ENCODE data around the gene SV2B. TPM values are rescaled to one million over a fixed set of nuclear protein-coding genes. Genes with fewer than 3 reads are reported as not detected.

The SV2B gene
- total and polyA plus RNA-seq, 2 donors (not counting 3 experiments of a cell fraction or from before 2014, with no cell fraction given): not detected

DNA sequence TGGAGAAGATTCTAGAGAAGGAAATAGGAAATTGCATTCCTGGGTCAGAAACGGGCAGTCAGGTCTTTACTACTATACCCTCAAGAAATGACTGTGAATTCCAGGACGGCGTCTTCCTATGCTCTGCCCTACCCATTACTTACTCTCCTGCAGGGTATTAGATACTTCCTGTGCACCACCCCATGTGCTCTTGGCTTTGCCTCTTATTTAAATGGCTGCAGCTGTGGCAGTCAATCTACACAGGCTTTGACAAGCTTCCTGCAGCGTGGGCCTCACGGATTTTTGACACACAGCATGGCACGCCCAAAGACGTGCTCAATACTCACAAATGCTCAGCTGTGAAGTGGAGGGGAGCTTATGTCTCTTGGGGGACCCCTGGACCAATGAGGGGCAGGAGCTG is 206.1 kb downstream of the SV2B start:
- Histone ChIP-seq H3K36me3 (ENCODE audit: control insufficient read depth in 2 of 2, extremely low read depth in 1 of 2, insufficient read depth in 2 of 2, low read length in 2 of 2) (no peaks in the 10 kb centered on the region), H2AFZ (ENCODE audit: low read depth, low read length) (no peak overlapping the region), H3K27ac (ENCODE audit: insufficient read depth, low read depth, low read length) (no peak overlapping the region), H3K4me2 (ENCODE audit: insufficient read depth, low read length) (no peak overlapping the region), H3K9ac (replicated peaks; ENCODE audit: extremely low read depth, insufficient read depth, low read length) (no peak overlapping the region), H3K4me3 (replicated peaks in 1 of 3; ENCODE audit: insufficient read depth in 1 of 3, low read depth in 1 of 3, low read length in 3 of 3) (no peak overlapping the region), H3K4me1 (ENCODE audit: control insufficient read depth, extremely low read depth, insufficient read depth, low read length) (no peaks in the 10 kb centered on the region), H4K20me1 (replicated peaks; ENCODE audit: control insufficient read depth, extremely low read depth, insufficient read depth, low read length) (no peaks in the 10 kb centered on the region), H3K79me2 (ENCODE audit: control insufficient read depth, insufficient read depth, low read length) (no peaks in the 10 kb centered on the region), H3K9me3 (replicated peaks; ENCODE audit: control insufficient read depth, insufficient read depth, low read length) (no peaks in the 10 kb centered on the region), H3K9me1 (replicated peaks; ENCODE audit: control insufficient read depth, extremely low read depth, insufficient read depth, low read length) (no peaks in the 10 kb centered on the region), H3K27me3 (ENCODE audit: control insufficient read depth in 2 of 2, insufficient read depth in 2 of 2, low read length in 2 of 2) (peaks cover 2 to 3% of the 10 kb centered on the region in 2 experiments)
- FAIRE-seq: no peak
- intact Hi-C loops (cut with micrococcal nuclease) (no loop called here), dilution Hi-C loops (cut with MboI; ENCODE audit: extremely low pct_ligation_motif_present, low sequenced_read_pairs) (no loop called here)
- TF ChIP-seq MYC (IDR thresholded peaks at IDR 0.05; ENCODE audit: low read depth, low read length): no peak
- no peak for DNase-seq (ENCODE audit: low read depth, low spot score)
- ChIA-PET CTCF (no interaction called here), POLR2A (no interaction called here)
- BruUV-seq (replicated peaks): no TSS peak

DNA sequence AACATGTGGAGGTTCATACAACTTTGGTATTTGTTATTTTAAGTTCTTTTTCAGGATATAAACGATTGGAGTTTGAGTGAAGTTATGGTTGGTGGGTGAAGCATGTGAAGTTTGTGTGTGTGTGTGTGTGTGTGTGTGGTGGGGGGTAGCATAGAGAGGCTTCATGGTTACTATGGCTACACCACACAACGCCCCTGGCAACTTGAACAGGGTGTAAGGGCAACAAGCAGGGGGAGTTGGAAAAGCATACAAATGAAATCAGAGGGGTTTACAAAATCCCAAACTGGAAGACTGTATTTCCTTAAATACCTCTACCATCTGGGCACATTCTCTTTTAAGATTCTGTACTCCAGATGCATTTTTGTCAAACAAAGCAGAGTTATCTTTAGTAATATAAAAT is 207.5 kb downstream of the SV2B start:
- FAIRE-seq: no peak
- dilution Hi-C loops (cut with MboI; ENCODE audit: extremely low pct_ligation_motif_present, low sequenced_read_pairs): no loop called here
- H3K9me1 ChIP-seq (replicated peaks; ENCODE audit: control insufficient read depth, extremely low read depth, insufficient read depth, low read length): no peaks in the 10 kb centered on the region
- no peak for TF ChIP-seq GATA2 (IDR thresholded peaks at IDR 0.05; ENCODE audit: insufficient read depth, insufficient read length, low read depth, low read length)
- TF ChIP-seq, protein P1, sequence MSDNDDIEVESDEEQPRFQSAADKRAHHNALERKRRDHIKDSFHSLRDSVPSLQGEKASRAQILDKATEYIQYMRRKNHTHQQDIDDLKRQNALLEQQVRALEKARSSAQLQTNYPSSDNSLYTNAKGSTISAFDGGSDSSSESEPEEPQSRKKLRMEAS (IDR thresholded peaks at IDR 0.05; ENCODE audit: insufficient read depth, insufficient read length): no peak
- no peaks in the 10 kb centered on the region for H3K36me3 ChIP-seq (ENCODE audit: control insufficient read depth in 2 of 2, extremely low read depth in 1 of 2, insufficient read depth in 2 of 2, low read length in 2 of 2)
- H3K4me3 ChIP-seq (replicated peaks in 1 of 3; ENCODE audit: insufficient read depth in 1 of 3, low read depth in 1 of 3, low read length in 3 of 3): no peak overlapping the region
- H3K4me1 ChIP-seq (ENCODE audit: control insufficient read depth, extremely low read depth, insufficient read depth, low read length): no peaks in the 10 kb centered on the region
- no TSS peak for BruUV-seq (replicated peaks)
- no peak for DNase-seq (ENCODE audit: low read depth, low spot score)
- no peaks in the 10 kb centered on the region for H3K9me3 ChIP-seq (replicated peaks; ENCODE audit: control insufficient read depth, insufficient read depth, low read length)
- POLR2A ChIA-PET: no interaction called here
- no peak overlapping the region for H3K9ac ChIP-seq (replicated peaks; ENCODE audit: extremely low read depth, insufficient read depth, low read length)
- intact Hi-C loops (cut with micrococcal nuclease): no loop called here
- no peak overlapping the region for H2AFZ ChIP-seq (ENCODE audit: low read depth, low read length)
- H3K4me2 ChIP-seq (ENCODE audit: insufficient read depth, low read length): no peak overlapping the region
- H3K27me3 ChIP-seq (ENCODE audit: control insufficient read depth in 2 of 2, insufficient read depth in 2 of 2, low read length in 2 of 2): peaks cover 2 to 3% of the 10 kb centered on the region in 2 experiments
- CTCF ChIA-PET: no interaction called here
- H4K20me1 ChIP-seq (replicated peaks; ENCODE audit: control insufficient read depth, extremely low read depth, insufficient read depth, low read length): no peaks in the 10 kb centered on the region
- no peak overlapping the region for H3K27ac ChIP-seq (ENCODE audit: insufficient read depth, low read depth, low read length)
- no peaks in the 10 kb centered on the region for H3K79me2 ChIP-seq (ENCODE audit: control insufficient read depth, insufficient read depth, low read length)
